ENCODE results near the gene CDKAL1. TPM values are rescaled to one million over a fixed set of nuclear protein-coding genes. Genes with fewer than 3 reads are reported as not detected.
A peak's percentile ranks its signal among the peaks of the same experiment; 100 is the strongest.

Gene CDKAL1
- total RNA-seq, 1 donor from 2014 or later: 34.3 TPM

- peaks cover 4% of the 10 kb centered on the region for H3K9me3 Mint-ChIP-seq (ENCODE audit: low read depth)
- no peak for TF ChIP-seq CTCF (IDR thresholded peaks at IDR 0.05; ENCODE audit: unreplicated experiment)
- H3K27ac Mint-ChIP-seq: peak overlapping the region; percentile 19
Measured at GRCh38 chr6:20955131-20955530, 420.9 kb downstream of the CDKAL1 start.

GRCh38 chr6:20955751-20956150 lies 421.5 kb downstream of the CDKAL1 start:
- peaks cover 3% of the 10 kb centered on the region for H3K36me3 Mint-ChIP-seq (ENCODE audit: insufficient read depth)
- peaks cover 31% of the 10 kb centered on the region for H3K4me1 Mint-ChIP-seq (ENCODE audit: low read depth)
- no peak overlapping the region for H3K27ac Mint-ChIP-seq
- no peaks in the 10 kb centered on the region for H3K27me3 Mint-ChIP-seq
- H3K9me3 Mint-ChIP-seq (ENCODE audit: low read depth): peaks cover 7% of the 10 kb centered on the region
- DNase-seq (ENCODE audit: low spot score, unreplicated experiment): no peak
- H3K4me3 Mint-ChIP-seq (ENCODE audit: low read depth): no peak overlapping the region
- TF ChIP-seq CTCF (IDR thresholded peaks at IDR 0.05; ENCODE audit: unreplicated experiment): no peak

More at GRCh38 chr6:20955131-20955530, 420.9 kb downstream of the CDKAL1 start:
- peaks cover 30% of the 10 kb centered on the region for H3K4me1 Mint-ChIP-seq (ENCODE audit: low read depth)
- DNase-seq (ENCODE audit: low spot score, unreplicated experiment): no peak
- no peak overlapping the region for H3K4me3 Mint-ChIP-seq (ENCODE audit: low read depth)
- H3K27me3 Mint-ChIP-seq: no peaks in the 10 kb centered on the region
- H3K36me3 Mint-ChIP-seq (ENCODE audit: insufficient read depth): peaks cover 3% of the 10 kb centered on the region

- H3K27ac Mint-ChIP-seq: no peak overlapping the region
- no peak for TF ChIP-seq CTCF (IDR thresholded peaks at IDR 0.05; ENCODE audit: unreplicated experiment)
- no peaks in the 10 kb centered on the region for H3K27me3 Mint-ChIP-seq
- DNase-seq (ENCODE audit: low spot score, unreplicated experiment): no peak
- no peak overlapping the region for H3K4me3 Mint-ChIP-seq (ENCODE audit: low read depth)
- H3K9me3 Mint-ChIP-seq (ENCODE audit: low read depth): peaks cover 10% of the 10 kb centered on the region
- H3K4me1 Mint-ChIP-seq (ENCODE audit: low read depth): peaks cover 12% of the 10 kb centered on the region
- H3K36me3 Mint-ChIP-seq (ENCODE audit: insufficient read depth): peaks cover 7% of the 10 kb centered on the region
Measured at GRCh38 chr6:20960067-20960466, 425.8 kb downstream of the CDKAL1 start.

- no peak for DNase-seq (ENCODE audit: low spot score, unreplicated experiment)
- peaks cover 6% of the 10 kb centered on the region for H3K4me1 Mint-ChIP-seq (ENCODE audit: low read depth)
- no peak overlapping the region for H3K4me3 Mint-ChIP-seq (ENCODE audit: low read depth)
- H3K27ac Mint-ChIP-seq: no peak overlapping the region
- peaks cover 30% of the 10 kb centered on the region for H3K36me3 Mint-ChIP-seq (ENCODE audit: insufficient read depth)
- no peaks in the 10 kb centered on the region for H3K27me3 Mint-ChIP-seq
- peaks cover 26% of the 10 kb centered on the region for H3K9me3 Mint-ChIP-seq (ENCODE audit: low read depth)
- TF ChIP-seq CTCF (IDR thresholded peaks at IDR 0.05; ENCODE audit: unreplicated experiment): no peak
Measured at GRCh38 chr6:20965276-20965675, 431.0 kb downstream of the CDKAL1 start.

- H3K4me1 Mint-ChIP-seq (ENCODE audit: low read depth): peaks cover 5% of the 10 kb centered on the region
- no peak for DNase-seq (ENCODE audit: low spot score, unreplicated experiment)
- H3K4me3 Mint-ChIP-seq (ENCODE audit: low read depth): no peak overlapping the region
- peaks cover 24% of the 10 kb centered on the region for H3K9me3 Mint-ChIP-seq (ENCODE audit: low read depth)
- H3K36me3 Mint-ChIP-seq (ENCODE audit: insufficient read depth): peaks cover 31% of the 10 kb centered on the region
- H3K27ac Mint-ChIP-seq: no peak overlapping the region
- no peak for TF ChIP-seq CTCF (IDR thresholded peaks at IDR 0.05; ENCODE audit: unreplicated experiment)
- H3K27me3 Mint-ChIP-seq: no peaks in the 10 kb centered on the region
Measured at GRCh38 chr6:20965915-20966314, 431.7 kb downstream of the CDKAL1 start.

Data from progenitor cell of endocrine pancreas (in vitro differentiated cells).